ENCODE data around the gene GHR. TPM values are rescaled to one million over a fixed set of nuclear protein-coding genes. Genes with fewer than 3 reads are reported as not detected.

Gene GHR
- total RNA-seq, 4 donors from 2014 or later: 1.8 to 12.4 (median 3.7) TPM

DNA sequence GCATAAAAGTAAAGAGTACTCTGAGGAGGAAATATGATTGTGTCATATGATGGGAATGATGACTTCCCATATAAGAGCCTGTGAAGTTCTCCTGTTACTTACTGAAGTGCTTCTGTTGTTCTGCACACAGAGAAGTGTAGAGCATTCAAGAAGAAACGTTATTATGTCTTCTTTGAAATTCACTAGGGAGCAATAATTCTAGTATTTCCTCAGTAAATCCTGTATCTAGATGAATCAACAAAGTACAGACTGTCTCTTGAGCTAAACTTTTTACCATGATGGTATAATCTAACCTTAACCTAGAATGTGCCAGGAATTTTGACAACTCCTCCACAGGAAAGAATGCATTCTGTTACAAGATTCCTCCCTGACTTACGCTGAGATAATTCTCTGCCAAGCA, 18.9 kb upstream of the GHR start:
- no peak for DNase-seq
- TF ChIP-seq, protein P1, sequence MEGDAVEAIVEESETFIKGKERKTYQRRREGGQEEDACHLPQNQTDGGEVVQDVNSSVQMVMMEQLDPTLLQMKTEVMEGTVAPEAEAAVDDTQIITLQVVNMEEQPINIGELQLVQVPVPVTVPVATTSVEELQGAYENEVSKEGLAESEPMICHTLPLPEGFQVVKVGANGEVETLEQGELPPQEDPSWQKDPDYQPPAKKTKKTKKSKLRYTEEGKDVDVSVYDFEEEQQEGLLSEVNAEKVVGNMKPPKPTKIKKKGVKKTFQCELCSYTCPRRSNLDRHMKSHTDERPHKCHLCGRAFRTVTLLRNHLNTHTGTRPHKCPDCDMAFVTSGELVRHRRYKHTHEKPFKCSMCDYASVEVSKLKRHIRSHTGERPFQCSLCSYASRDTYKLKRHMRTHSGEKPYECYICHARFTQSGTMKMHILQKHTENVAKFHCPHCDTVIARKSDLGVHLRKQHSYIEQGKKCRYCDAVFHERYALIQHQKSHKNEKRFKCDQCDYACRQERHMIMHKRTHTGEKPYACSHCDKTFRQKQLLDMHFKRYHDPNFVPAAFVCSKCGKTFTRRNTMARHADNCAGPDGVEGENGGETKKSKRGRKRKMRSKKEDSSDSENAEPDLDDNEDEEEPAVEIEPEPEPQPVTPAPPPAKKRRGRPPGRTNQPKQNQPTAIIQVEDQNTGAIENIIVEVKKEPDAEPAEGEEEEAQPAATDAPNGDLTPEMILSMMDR (IDR thresholded peaks at IDR 0.05): no peak
- no peak for TF ChIP-seq POLR2A (IDR thresholded peaks at IDR 0.05)

DNA sequence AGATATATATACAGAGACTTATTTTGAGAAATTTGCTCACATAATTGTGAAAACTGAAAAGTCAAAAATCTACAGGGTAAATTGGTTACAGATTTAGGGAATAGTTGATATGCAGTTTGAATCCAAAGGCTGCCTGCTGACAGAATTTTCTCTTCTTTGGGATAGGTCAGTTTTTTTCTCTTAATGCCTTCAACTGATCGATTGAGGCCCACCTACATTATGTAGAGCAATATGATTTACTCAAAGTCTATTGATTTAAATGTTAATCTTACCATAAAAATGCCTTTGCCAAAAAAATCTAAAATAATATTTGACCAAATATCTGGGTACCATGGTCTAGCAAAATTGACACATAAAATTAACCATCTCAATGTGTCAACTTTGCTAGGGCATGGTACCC, 3.9 kb upstream of the GHR start:
- no peaks in the 10 kb centered on the region for H3K36me3 ChIP-seq
- no peaks in the 10 kb centered on the region for H3K4me1 ChIP-seq
- no peaks in the 10 kb centered on the region for H3K9me3 ChIP-seq
- TF ChIP-seq POLR2A (IDR thresholded peaks at IDR 0.05): no peak
- TF ChIP-seq, protein P1 (IDR thresholded peaks at IDR 0.05): no peak
- H3K4me3 ChIP-seq: no peak overlapping the region
- H3K27me3 ChIP-seq: no peaks in the 10 kb centered on the region
- H3K27ac ChIP-seq: no peak overlapping the region
- DNase-seq: no peak

More for the DNA sequence above, 18.9 kb upstream of the GHR start:
- H3K36me3 ChIP-seq: no peaks in the 10 kb centered on the region
- H3K27me3 ChIP-seq: no peaks in the 10 kb centered on the region
- H3K4me3 ChIP-seq: no peak overlapping the region
- no peaks in the 10 kb centered on the region for H3K9me3 ChIP-seq
- no peaks in the 10 kb centered on the region for H3K4me1 ChIP-seq
- H3K27ac ChIP-seq: no peak overlapping the region

DNA sequence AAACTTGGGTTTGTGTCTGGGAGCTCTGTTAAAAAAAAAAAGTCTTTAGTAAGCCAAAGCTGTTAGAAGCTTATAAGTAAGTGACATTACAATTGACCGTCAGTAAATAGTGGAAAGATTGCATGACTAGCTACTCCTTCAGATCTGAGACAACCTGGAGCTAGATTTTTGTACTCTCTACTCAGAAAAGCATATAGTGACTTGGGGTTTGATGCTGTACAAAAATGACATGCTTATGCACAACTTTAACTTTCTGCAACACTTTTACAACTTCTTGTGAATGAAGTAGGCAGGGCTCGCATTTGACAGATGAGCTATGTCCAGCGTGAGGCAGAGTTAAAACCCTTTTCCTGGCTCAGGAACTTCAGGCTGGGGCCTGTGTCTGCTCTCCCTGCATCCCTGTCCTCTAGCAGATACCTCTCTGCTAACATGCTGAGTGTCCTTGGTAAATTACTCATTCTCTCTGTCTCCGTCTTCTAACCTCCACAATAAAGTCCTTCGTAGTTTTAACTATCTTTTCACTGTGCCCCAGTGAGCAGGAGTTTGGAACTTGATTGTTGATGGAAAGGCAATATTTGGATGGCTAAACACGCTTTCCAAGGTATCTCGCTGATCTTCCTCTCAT, 471 bp upstream of the GHR start:
- no peaks in the 10 kb centered on the region for H3K4me1 ChIP-seq
- no peaks in the 10 kb centered on the region for H3K36me3 ChIP-seq
- DNase-seq: no peak
- H3K27ac ChIP-seq: peak overlapping the region in 2 of 4 donors; percentile 79 to 80
- no peaks in the 10 kb centered on the region for H3K9me3 ChIP-seq
- TF ChIP-seq, protein P1 (IDR thresholded peaks at IDR 0.05): no peak
- TF ChIP-seq POLR2A (IDR thresholded peaks at IDR 0.05): no peak
- no peaks in the 10 kb centered on the region for H3K27me3 ChIP-seq
- H3K4me3 ChIP-seq: peak overlapping the region in 3 of 4 donors; percentile 38 to 67 (median 59)

DNA sequence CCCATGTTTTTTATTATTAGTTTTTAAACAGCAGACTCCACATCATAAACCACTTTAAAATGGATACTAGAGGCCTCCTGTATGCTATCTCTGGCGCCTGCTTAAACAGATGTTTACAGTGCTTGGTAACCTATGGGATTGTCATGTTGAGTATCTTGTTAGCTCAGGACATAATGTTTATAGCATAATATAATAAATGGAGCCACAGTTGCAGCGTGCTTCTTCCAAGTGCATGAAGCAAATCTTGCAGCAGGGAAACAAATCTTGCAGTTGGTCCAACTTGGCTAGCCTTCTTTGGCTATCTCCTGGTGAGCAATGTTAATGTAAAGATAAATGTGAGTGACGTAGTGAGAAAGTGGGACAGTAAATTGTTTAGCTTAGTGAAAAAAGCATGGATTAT, 2.8 kb downstream of the GHR start:
- Histone ChIP-seq H3K27ac (no peak overlapping the region), H3K9me3 (no peaks in the 10 kb centered on the region), H3K4me3 (no peak overlapping the region), H3K4me1 (no peaks in the 10 kb centered on the region), H3K36me3 (no peaks in the 10 kb centered on the region), H3K27me3 (no peaks in the 10 kb centered on the region)
- TF ChIP-seq POLR2A (IDR thresholded peaks at IDR 0.05): no peak
- TF ChIP-seq, protein P1 (IDR thresholded peaks at IDR 0.05): no peak
- no peak for DNase-seq

DNA sequence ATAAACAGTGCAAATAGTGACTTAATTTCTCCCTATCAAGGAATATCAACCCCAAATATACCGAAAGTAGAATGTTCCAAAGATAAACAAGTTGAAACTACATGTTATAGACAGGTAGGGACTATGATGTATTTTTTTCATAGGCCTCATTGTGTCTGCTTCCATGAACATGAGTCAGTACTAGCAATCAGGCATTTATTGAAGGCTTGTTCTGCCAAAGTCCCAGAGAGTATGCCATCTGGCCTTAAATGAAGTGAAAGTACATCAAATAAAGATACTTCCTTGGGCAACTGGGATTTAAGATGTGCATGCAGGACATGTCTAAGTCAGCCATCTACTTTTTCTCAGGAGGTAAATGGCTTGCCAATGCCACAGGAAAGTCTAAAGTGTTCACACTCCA, 6.5 kb downstream of the GHR start:
- DNase-seq: no peak
- TF ChIP-seq, protein P1 (IDR thresholded peaks at IDR 0.05): no peak
- TF ChIP-seq POLR2A (IDR thresholded peaks at IDR 0.05): no peak
- H3K27ac ChIP-seq: no peak overlapping the region
- no peak overlapping the region for H3K4me3 ChIP-seq
- no peaks in the 10 kb centered on the region for H3K27me3 ChIP-seq
- H3K36me3 ChIP-seq: no peaks in the 10 kb centered on the region
- no peaks in the 10 kb centered on the region for H3K9me3 ChIP-seq
- no peaks in the 10 kb centered on the region for H3K4me1 ChIP-seq
